Measurements from ENCODE around the gene SMPD1. TPM values are rescaled to one million over a fixed set of nuclear protein-coding genes. Genes with fewer than 3 reads are reported as not detected.

SMPD1 gene
- total RNA-seq, 1 experiment from 2014 or later, result 4.5 TPM

- no CpG with 5 or more reads among the region's 2 CpGs for WGBS (ENCODE audit: extremely low coverage, insufficient read length, low lambda C conversion rate)
- H2AK5ac ChIP-seq (ENCODE audit: insufficient read length, low read length), result no peak overlapping the region
- no peak overlapping the region for H3K9ac ChIP-seq (ENCODE audit: extremely low read depth, insufficient read length, low read length)
- H2BK15ac ChIP-seq (ENCODE audit: low read depth, low read length), result no peak overlapping the region
- Mint-ChIP-seq H3K27ac (no peak overlapping the region), H3K4me3 (no peak overlapping the region), H3K4me1 (peaks cover 4 to 5% of the 10 kb centered on the region in 2 experiments), H3K9me3 (no peaks in the 10 kb centered on the region), H3K36me3 (ENCODE audit: insufficient read depth in 1 of 3, low read depth in 3 of 3) (no peaks in the 10 kb centered on the region), H3K27me3 (ENCODE audit: low read depth) (no peaks in the 10 kb centered on the region; the same call in 1 of the 2 replicates)
- H3K27me3 ChIP-seq (ENCODE audit: insufficient read depth, low read length), result no peaks in the 10 kb centered on the region
- no peak overlapping the region for H2BK20ac ChIP-seq (ENCODE audit: low read depth, low read length, poor library complexity, severe bottlenecking)
- H3K4me2 ChIP-seq (ENCODE audit: insufficient read depth, insufficient read length, low read length), result no peak overlapping the region
- H2BK120ac ChIP-seq (ENCODE audit: low read depth, low read length, poor library complexity, severe bottlenecking), result no peak overlapping the region
- no peak overlapping the region for H3K18ac ChIP-seq (ENCODE audit: insufficient read length, low read depth, low read length)
- H3K9me3 ChIP-seq (ENCODE audit: control insufficient read depth, low read depth, low read length), result no peaks in the 10 kb centered on the region
- H4K5ac ChIP-seq (ENCODE audit: insufficient read length, low read depth, low read length), result no peak overlapping the region
- H3K14ac ChIP-seq (ENCODE audit: insufficient read depth, low read length), result no peak overlapping the region
- DNase-seq, result no peak
- no peaks in the 10 kb centered on the region for H3K23me2 ChIP-seq (ENCODE audit: insufficient read length, low read depth, low read length, poor library complexity, severe bottlenecking)
- no peak overlapping the region for H2AFZ ChIP-seq (ENCODE audit: low read length)
- no peaks in the 10 kb centered on the region for H4K20me1 ChIP-seq (ENCODE audit: control insufficient read depth, insufficient read depth, insufficient read length)
- no peaks in the 10 kb centered on the region for H3K79me1 ChIP-seq (ENCODE audit: insufficient read depth, low read depth, low read length, poor library complexity, severe bottlenecking)
- no peaks in the 10 kb centered on the region for H3K79me2 ChIP-seq (ENCODE audit: insufficient read depth, low read length)
- no peaks in the 10 kb centered on the region for H3K4me1 ChIP-seq (ENCODE audit: insufficient read depth, low read length)
- H4K8ac ChIP-seq (replicated peaks; ENCODE audit: insufficient read length, low read depth, low read length), result no peak overlapping the region
- no peak overlapping the region for H2BK5ac ChIP-seq (ENCODE audit: insufficient read length, low read length)
- no peak overlapping the region for H3K56ac ChIP-seq (ENCODE audit: insufficient read length, low read depth, low read length)
- H3T11ph ChIP-seq (ENCODE audit: low read length), result no peak overlapping the region
- no peak for TF ChIP-seq CTCF (conservative IDR thresholded peaks at IDR 0.05)
- no peak overlapping the region for H2BK12ac ChIP-seq (ENCODE audit: insufficient read length, low read depth, low read length)
- H3K23ac ChIP-seq (ENCODE audit: insufficient read length, low read depth, low read length), result no peak overlapping the region
- no peak overlapping the region for H3K4ac ChIP-seq (ENCODE audit: low read depth, low read length)
- no peak overlapping the region for H4K91ac ChIP-seq (ENCODE audit: insufficient read length, low read depth, low read length)
- H3K27ac ChIP-seq (ENCODE audit: insufficient read length, low read depth, low read length), result no peak overlapping the region
These were observed 24.6 kb upstream of the SMPD1 start for GRCh38 chr11:6365659-6366058.

Data from H9 (cell line).